ENCODE measurements around the gene LNX2. TPM values are rescaled to one million over a fixed set of nuclear protein-coding genes. Genes with fewer than 3 reads are reported as not detected.

Gene LNX2
- total RNA-seq, 1 donor from 2014 or later = 9.2 TPM

GRCh38 chr13:27628081-27628480, 7.8 kb upstream of the LNX2 start:
- Mint-ChIP-seq H3K4me3 (ENCODE audit: unreplicated experiment) (no peak overlapping the region), H3K36me3 (ENCODE audit: low read depth) (peaks cover 8% of the 10 kb centered on the region), H3K9me3 (ENCODE audit: low read depth) (no peaks in the 10 kb centered on the region), H3K27me3 (ENCODE audit: low read depth) (no peaks in the 10 kb centered on the region), H3K4me1 (ENCODE audit: low read depth) (peaks cover 13% of the 10 kb centered on the region), H3K27ac (ENCODE audit: unreplicated experiment) (no peak overlapping the region)
- no peak for DNase-seq (ENCODE audit: low spot score)
- no peak for TF ChIP-seq CTCF (IDR thresholded peaks at IDR 0.05)

GRCh38 chr13:27627380-27627779, 7.1 kb upstream of the LNX2 start:
- Mint-ChIP-seq H3K9me3 (ENCODE audit: low read depth) (no peaks in the 10 kb centered on the region), H3K27ac (ENCODE audit: unreplicated experiment) (no peak overlapping the region), H3K4me3 (ENCODE audit: unreplicated experiment) (no peak overlapping the region), H3K36me3 (ENCODE audit: low read depth) (peaks cover 5% of the 10 kb centered on the region), H3K4me1 (ENCODE audit: low read depth) (peaks cover 19% of the 10 kb centered on the region), H3K27me3 (ENCODE audit: low read depth) (no peaks in the 10 kb centered on the region)
- DNase-seq (ENCODE audit: low spot score) = no peak
- TF ChIP-seq CTCF (IDR thresholded peaks at IDR 0.05) = no peak

- Mint-ChIP-seq H3K4me3 (ENCODE audit: unreplicated experiment) (no peak overlapping the region), H3K9me3 (ENCODE audit: low read depth) (no peaks in the 10 kb centered on the region), H3K4me1 (ENCODE audit: low read depth) (peaks cover 24% of the 10 kb centered on the region), H3K27me3 (ENCODE audit: low read depth) (no peaks in the 10 kb centered on the region), H3K36me3 (ENCODE audit: low read depth) (peaks cover 5% of the 10 kb centered on the region), H3K27ac (ENCODE audit: unreplicated experiment) (no peak overlapping the region)
- DNase-seq (ENCODE audit: low spot score) = no peak
- no peak for TF ChIP-seq CTCF (IDR thresholded peaks at IDR 0.05)
Measured at GRCh38 chr13:27625839-27626238, 5.5 kb upstream of the LNX2 start.

GRCh38 chr13:27624071-27624470, 3.7 kb upstream of the LNX2 start:
- no peaks in the 10 kb centered on the region for H3K9me3 Mint-ChIP-seq (ENCODE audit: low read depth)
- no peak overlapping the region for H3K27ac Mint-ChIP-seq (ENCODE audit: unreplicated experiment)
- peaks cover 29% of the 10 kb centered on the region for H3K4me1 Mint-ChIP-seq (ENCODE audit: low read depth)
- no peaks in the 10 kb centered on the region for H3K27me3 Mint-ChIP-seq (ENCODE audit: low read depth)
- DNase-seq (ENCODE audit: low spot score) = no peak
- peaks cover 4% of the 10 kb centered on the region for H3K36me3 Mint-ChIP-seq (ENCODE audit: low read depth)
- no peak overlapping the region for H3K4me3 Mint-ChIP-seq (ENCODE audit: unreplicated experiment)
- no peak for TF ChIP-seq CTCF (IDR thresholded peaks at IDR 0.05)

- H3K27ac Mint-ChIP-seq (ENCODE audit: unreplicated experiment) = no peak overlapping the region
- H3K4me1 Mint-ChIP-seq (ENCODE audit: low read depth) = peaks cover 41% of the 10 kb centered on the region
- H3K4me3 Mint-ChIP-seq (ENCODE audit: unreplicated experiment) = peak overlapping the region; percentile 77
- TF ChIP-seq CTCF (IDR thresholded peaks at IDR 0.05) = no peak
- H3K9me3 Mint-ChIP-seq (ENCODE audit: low read depth) = no peaks in the 10 kb centered on the region
- DNase-seq (ENCODE audit: low spot score) = no peak
- peaks cover 3% of the 10 kb centered on the region for H3K36me3 Mint-ChIP-seq (ENCODE audit: low read depth)
- H3K27me3 Mint-ChIP-seq (ENCODE audit: low read depth) = no peaks in the 10 kb centered on the region
Measured at GRCh38 chr13:27622881-27623280, 2.6 kb upstream of the LNX2 start.
